ENCODE measurements around the gene MRPL36.

DNA sequence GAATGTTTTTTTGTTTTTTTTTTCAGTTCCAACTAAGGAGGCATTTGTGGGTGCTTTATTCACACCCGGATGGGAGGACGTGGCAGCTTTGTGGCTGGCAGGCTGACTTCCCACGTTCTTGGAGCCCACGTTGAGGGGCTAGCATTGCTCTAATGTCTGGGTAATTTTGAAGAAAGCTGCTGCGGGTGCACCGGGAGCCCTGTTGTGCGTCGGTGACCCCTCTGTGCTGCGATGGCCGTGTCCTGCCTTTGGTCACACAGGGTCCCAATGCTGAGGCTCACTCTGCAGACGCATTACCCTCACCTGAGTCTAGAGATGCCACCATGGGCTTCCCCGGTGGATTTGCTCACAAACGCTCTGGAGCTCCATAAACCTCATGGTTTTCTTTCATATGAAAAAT lies 35.8 kb upstream of the MRPL36 start:
- TF ChIP-seq, protein P1, sequence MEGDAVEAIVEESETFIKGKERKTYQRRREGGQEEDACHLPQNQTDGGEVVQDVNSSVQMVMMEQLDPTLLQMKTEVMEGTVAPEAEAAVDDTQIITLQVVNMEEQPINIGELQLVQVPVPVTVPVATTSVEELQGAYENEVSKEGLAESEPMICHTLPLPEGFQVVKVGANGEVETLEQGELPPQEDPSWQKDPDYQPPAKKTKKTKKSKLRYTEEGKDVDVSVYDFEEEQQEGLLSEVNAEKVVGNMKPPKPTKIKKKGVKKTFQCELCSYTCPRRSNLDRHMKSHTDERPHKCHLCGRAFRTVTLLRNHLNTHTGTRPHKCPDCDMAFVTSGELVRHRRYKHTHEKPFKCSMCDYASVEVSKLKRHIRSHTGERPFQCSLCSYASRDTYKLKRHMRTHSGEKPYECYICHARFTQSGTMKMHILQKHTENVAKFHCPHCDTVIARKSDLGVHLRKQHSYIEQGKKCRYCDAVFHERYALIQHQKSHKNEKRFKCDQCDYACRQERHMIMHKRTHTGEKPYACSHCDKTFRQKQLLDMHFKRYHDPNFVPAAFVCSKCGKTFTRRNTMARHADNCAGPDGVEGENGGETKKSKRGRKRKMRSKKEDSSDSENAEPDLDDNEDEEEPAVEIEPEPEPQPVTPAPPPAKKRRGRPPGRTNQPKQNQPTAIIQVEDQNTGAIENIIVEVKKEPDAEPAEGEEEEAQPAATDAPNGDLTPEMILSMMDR (IDR thresholded peaks at IDR 0.05) = no peak
- TF ChIP-seq POLR2AphosphoS5 (IDR thresholded peaks at IDR 0.05) (no peak), EP300 (IDR thresholded peaks at IDR 0.05) (no peak), POLR2A (IDR thresholded peaks at IDR 0.05) (no peak)
